Stimulated activated CD4-positive, alpha-beta T cell treated with anti-CD3 and anti-CD28 coated beads, Interleukin-2, amount 100 ng/mL, for 48 hours (primary cell): Measurements from ENCODE around the gene ADGRG6.
"Not testable (repeated sequence)": the region's sequence is repeated elsewhere in the genome, so short reads cannot be mapped to it uniquely, and the experiment has no call there.

Source experiments
- DNase-seq, 2 donors: peaks; one replicate each; pipeline ENCODE4 v3.0.0-alpha.2; 2020

Gene ADGRG6

DNA sequence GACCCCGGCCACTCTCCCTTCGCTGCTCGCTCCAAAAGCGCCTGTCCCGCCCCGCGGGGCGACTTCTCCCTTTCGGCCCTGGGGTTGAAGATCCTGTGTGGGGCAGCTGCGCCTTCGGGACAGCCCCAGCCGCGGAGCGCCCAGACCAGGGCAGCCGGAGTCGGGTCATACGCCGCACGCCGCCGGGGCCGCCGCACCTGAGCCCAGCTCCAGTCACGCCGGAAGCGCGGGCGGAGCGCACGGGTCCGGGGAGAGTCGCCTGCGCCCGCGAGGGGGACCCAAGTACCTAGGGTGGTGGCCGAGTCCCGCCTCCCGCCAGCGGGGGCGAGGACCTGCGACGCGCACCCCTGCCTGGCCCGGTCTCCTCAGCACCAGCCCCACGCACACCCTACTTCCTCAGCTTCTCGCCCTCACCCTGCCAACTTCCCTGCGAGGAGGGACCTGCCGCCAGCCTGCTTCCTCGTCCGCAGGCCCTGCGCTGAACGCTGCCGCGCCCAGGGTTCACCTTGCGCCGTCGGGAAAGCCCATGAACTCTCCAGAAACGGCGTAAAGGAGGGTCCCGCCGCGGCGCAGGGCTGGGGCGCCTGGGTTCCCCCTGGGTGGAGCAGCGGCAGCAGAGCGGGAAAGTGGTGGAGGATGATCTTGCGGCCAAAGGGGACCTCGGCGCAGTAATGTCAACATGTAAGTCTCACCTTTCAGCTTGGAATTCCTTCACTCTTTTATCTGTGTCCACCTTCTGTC, at the start of gene ADGRG6:
Gene ADGRG6 (plus strand): TSS at position 357 of the 741 bp plus-strand sequence. CDS start 323 bp downstream, at position 680.
- peak; percentile 28 to 35 for DNase-seq

GRCh38 chr6:142254513-142254912, 47.3 kb upstream of the ADGRG6 start:
- no peak for DNase-seq

GRCh38 chr6:142255785-142256184, 46.0 kb upstream of the ADGRG6 start:
- DNase-seq: no peak

- DNase-seq: no peak
Observed at GRCh38 chr6:142258305-142258704, 43.5 kb upstream of the ADGRG6 start.

DNA sequence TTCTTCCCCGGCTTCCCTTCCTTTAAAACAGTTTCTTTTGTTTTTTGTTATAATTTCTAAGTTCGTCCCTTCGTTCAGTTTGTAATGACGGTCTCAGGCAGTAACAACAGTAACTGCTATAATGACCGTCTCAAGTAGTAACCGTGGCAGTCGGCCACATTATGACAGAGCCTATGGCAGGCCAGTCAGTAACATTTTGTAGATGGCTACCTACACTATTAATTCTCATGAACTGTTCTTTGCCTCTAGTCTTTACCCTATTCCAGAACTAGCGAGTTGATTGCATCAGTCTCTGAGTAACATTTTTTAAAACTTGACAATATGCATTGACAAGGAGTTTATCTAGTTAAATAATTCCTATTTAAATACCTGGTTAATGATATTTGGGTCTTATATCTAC, 43.0 kb upstream of the ADGRG6 start:
- no peak for DNase-seq

- no peak for DNase-seq
Observed at GRCh38 chr6:142260748-142261147, 41.1 kb upstream of the ADGRG6 start.

GRCh38 chr6:142262231-142262630, 39.6 kb upstream of the ADGRG6 start:
- DNase-seq: no peak

GRCh38 chr6:142265476-142265875, 36.3 kb upstream of the ADGRG6 start:
- no peak for DNase-seq

GRCh38 chr6:142266060-142266459, 35.7 kb upstream of the ADGRG6 start:
- DNase-seq: no peak

DNA sequence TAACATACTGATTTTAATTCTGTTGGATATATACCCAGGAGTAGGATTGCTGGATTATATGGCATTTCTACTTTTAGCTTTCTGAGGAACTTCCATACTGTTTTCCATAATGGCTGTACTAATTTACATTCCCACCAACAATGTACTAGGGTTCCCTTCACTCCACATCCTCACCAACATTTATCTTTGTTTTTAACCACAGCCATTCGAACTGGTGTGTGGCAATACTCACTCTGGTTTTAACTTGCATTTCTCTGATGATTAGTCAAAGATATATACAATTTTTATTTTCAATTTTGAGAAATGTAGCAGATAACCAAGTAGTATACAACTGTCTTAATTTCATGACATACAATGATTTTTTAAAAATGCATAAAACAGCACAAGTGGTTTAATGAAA, 30.3 kb upstream of the ADGRG6 start:
- no peak for DNase-seq

DNA sequence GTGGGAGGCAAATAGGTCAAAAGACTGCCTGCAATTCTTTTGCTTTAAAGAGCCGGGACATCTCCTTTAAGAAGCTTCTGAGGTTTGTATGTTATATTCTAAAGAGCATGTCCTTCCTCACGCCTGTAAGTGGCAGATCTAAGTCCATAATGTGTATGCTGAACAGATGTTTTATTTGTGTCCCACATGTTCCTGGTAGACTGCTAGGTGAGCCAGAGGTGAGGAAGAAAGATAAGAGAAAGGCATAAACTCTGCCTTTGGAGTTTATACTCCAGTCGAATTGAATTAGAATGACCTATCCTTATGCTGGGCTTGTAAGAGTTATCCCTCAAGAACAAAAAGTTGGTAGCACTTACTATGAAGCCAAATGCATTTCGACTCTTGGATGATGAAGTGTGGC, 27.2 kb upstream of the ADGRG6 start:
- DNase-seq: no peak

DNA sequence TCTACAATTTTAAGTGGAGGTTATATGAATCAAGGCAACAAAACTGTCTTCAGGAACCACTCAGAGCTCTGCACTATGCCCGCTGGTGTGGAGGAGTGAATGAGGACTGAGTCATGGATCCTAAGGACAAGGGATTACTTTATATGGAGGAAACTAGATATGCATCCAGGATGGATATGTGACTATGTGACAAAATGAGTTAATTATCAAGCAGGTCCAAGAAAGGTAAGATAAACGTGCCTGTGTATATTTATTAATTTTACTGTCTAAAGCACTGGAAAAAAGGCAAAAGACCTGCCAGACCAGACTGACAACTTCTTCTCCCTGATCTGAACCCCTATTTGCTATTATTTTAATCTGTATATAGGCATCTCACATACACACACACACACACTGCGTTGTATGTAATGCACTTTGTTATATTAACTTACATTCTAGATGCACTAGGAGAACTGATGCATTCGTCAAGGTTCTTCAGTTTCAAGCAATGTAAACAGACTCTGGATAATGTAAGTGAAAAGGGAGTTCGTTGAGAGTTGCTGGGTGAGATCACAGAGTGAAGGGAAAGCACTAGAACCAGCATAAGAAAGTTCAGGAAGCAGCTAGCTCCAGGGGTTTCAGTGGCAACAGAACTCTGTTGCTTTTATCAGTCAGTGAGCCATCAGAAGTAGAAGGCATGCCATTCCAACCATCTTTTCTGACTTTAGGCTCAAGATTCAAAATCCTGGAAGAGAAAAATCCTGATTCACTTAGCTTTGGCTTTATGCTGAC, 26.4 kb upstream of the ADGRG6 start:
- no peak for DNase-seq

DNA sequence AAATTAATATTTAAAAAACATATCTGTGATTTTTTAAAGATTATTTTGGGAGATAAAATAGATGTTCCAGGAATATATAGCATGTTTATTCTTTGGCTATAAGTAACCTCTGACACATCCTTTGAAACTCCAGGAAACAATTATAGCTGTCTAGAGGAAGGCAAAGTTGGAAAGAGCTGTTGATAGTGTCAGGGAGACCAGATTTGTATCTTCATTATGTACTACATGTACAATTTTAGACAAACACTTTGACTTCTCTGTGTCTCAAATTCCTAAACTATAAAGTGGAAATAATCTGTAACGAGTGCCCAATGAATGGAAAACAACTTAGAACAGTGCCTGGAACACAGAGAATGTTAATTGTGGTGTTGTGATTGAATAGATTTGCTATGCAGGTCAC, 25.6 kb upstream of the ADGRG6 start:
- no peak for DNase-seq

DNA sequence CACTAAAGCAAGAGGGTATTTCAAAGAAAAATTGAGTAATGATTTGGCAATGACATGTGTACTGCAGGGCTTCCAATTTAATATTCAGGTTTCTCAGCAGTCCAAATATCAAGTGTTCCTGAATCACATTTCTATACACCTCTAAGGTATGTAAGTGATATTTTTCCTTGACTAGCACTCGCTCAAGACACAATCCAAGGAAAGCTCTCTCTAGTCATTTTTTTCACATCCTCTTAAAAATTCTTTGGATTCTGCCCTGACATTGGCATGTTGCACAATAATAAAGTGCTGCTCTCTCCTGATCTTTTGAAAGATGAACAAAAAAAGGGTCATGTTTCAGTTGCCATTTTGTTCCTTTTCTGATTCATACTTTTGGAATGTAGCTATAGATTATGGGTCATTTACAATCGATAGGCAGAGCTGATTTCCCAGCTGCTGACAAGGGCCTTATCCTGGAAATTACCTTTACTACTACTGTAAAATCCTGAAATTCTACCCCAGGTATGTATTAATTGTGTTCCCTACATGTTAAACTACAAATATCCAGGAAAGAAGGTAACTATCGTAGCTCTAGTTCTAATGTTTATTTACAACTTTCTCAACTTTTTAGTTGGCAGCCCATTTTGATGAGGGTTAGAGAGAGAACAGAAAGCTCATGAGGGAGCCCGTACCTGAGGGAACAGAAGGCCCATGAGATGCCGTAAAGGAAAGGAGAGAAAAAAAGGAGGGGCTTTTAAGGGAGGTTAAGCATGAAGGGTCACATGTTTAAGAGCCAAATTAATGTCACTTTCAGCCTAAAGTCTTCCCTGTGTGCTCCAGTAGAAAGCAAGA, 22.2 kb upstream of the ADGRG6 start:
- DNase-seq: no peak

- DNase-seq: no peak
Observed at GRCh38 chr6:142280265-142280664, 21.5 kb upstream of the ADGRG6 start.

DNA sequence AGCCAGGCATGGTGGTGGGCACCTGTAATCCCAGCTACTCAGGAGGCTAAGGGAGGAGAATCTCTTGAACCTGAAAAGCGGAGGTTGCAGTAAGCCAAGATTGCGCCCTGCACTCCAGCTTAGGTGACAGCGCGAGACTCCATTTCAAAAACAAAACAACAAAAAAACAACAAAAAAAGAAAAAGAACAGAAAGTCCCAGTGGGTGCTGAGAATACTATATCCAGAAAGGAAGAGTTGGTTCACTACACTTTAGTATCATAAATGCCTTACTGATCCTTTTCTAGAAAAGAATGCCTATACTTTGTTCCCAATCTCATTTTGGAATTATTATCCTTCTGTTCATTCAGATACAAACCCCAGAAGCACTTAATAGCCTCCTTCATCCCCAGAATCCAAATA, 20.9 kb upstream of the ADGRG6 start:
- no peak for DNase-seq

- not testable (repeated sequence) for DNase-seq
Observed at GRCh38 chr6:142283138-142283537, 18.7 kb upstream of the ADGRG6 start.

DNA sequence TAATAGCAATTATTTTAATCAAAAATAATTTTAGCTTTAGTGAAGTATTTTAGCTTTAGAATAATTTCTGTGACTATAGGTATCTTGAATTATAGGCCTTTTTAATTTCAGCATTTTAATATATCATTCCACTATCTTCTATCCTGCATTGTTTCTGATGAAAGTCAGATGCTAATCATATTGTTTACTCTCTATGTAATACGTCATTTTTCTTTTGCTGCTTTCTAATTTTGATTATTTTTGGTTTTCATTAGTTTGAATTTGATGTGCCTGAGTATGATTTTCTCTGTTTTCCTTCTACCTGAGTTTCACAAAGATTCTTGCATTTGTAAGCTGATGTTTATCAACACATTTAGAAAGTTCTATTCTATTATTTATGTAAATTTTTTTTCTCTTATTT, 17.4 kb upstream of the ADGRG6 start:
- DNase-seq: no peak

GRCh38 chr6:142285235-142286087, 16.3 kb upstream of the ADGRG6 start:
- DNase-seq: no peak

DNA sequence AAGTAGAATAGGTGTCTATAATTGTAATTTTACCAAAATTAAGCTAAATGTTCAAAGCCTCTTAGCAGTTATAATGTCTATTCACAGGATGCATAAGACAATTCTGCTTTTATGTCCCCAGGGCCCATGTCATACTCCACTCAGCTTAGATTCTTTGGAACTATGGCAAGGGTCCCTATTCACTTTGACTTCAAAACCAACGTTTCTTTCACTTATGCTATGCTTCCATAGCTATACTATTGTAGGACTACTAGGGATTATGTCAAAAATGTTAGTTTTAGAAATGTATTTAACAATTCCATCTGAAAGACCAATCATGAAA, 15.8 kb upstream of the ADGRG6 start:
- no peak for DNase-seq

GRCh38 chr6:142289687-142290086, 12.1 kb upstream of the ADGRG6 start:
- DNase-seq: no peak

- no peak for DNase-seq
Observed at GRCh38 chr6:142290851-142291250, 11.0 kb upstream of the ADGRG6 start.

DNA sequence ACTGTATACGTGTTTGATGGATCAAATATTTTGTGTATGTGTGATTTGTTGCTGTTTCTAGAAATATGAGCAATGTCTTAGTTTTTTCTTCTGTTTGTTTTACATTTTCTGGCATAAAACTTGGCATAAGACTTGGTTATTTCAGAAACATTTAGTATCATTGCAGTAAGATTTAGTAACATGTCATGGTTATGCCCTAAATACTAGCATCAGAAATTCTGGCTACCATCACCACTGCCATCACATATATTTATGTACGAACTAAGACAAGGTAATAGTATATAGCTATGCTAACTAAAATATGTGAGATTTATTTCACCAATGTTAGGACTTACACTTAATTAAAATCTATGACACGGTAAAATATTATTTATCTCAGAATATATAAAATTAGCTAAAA, 10.3 kb upstream of the ADGRG6 start:
- DNase-seq: no peak
